ENCODE data around the gene WDR11.

Gene WDR11

GRCh38 chr10:120850911-120851865 is at the start of gene WDR11:
TSS of gene WDR11 (plus strand) at chr10:120851362. CDS start at chr10:120851421, 59 bp downstream.
- no peak for DNase-seq

DNA sequence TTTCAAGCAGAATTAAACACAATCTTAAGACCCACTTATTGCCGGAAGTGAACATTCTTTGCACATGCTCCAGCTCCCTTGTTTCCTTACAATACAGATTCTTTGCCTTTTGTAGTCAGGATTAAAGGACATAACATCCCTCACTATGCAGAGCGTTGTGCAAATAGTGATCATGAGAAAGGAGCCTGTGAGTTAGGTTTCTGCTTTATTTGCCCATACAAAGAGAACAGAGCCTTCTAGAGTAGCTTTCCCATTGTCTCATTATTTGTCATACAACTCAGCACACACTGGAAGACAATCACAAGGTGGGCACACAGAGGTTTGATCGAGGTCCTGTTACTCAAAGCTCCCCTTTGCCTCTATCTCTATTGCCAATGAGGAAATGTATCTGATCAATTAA is 48.2 kb upstream of the WDR11 start:
- no peak for DNase-seq

GRCh38 chr10:120803972-120804371 is 47.2 kb upstream of the WDR11 start:
- DNase-seq = no peak

- DNase-seq = no peak
Observed at GRCh38 chr10:120805014-120805812, 45.9 kb upstream of the WDR11 start.

DNA sequence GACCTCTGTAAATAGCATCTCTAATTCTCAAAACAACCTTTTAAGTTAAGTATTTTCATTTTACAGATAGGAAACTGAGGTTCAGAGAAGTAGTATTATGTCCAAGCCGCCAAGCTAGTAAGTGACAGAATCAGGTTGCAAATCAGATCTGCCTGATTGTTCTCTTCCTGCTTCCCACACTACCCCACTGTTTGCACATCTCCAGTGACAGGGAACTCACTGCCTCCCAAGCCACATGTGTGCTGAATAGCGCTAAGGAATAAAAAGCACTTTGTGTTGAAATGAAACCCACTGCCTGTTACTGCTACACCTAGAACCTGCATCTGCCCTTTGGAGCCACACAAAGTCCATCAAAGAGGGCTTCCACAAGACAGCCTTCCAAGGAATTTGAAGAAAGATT is 45.1 kb upstream of the WDR11 start:
- DNase-seq = no peak

DNA sequence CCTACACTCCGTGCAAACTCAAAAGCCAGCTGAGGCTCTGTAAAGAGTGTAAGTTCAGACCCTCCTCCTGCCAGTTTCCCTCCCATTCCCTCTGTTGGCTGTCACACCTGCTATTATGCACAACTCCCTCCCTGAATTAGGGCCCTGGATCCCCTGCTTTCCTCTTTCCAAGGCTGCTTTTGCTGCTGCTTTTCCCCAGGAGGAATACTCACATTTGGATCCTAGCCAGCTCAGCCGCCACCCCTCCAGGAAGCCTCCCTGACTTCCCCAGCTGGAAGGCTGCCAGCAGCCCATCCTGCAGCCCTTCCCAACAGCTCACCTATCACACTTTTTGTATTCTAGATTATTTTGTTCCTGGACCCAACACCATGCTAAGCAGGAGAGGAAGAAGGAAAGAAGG is 40.9 kb upstream of the WDR11 start:
- DNase-seq = no peak

GRCh38 chr10:120813085-120813484 is 38.1 kb upstream of the WDR11 start:
- no peak for DNase-seq

DNA sequence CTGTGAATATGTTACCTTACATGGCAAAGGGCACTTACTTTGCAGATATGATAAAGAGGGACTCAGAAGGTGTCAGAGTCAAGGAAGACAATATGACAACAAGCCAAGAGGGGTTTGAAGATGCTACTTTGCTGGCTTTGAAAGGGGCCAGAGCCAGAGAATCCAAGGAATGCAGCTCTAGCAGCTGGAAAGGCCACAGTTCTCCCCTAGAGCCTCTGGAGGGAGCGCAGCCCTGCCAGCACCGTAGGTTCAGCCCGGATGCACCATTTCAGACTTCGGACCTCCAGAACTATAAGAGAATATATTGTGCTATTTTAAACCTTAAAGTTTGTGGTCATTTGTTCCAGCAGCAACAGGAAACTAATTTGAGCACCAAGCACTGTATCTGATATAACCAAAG is 32.9 kb upstream of the WDR11 start:
- DNase-seq = no peak

- DNase-seq = peak; percentile 67
Observed at GRCh38 chr10:120819366-120819765, 31.8 kb upstream of the WDR11 start.

GRCh38 chr10:120823266-120823665 is 27.9 kb upstream of the WDR11 start:
- no peak for DNase-seq

- DNase-seq = no peak
Observed at GRCh38 chr10:120824881-120825309, 26.3 kb upstream of the WDR11 start.

GRCh38 chr10:120825878-120826769 is 25.0 kb upstream of the WDR11 start:
- no peak for DNase-seq

DNA sequence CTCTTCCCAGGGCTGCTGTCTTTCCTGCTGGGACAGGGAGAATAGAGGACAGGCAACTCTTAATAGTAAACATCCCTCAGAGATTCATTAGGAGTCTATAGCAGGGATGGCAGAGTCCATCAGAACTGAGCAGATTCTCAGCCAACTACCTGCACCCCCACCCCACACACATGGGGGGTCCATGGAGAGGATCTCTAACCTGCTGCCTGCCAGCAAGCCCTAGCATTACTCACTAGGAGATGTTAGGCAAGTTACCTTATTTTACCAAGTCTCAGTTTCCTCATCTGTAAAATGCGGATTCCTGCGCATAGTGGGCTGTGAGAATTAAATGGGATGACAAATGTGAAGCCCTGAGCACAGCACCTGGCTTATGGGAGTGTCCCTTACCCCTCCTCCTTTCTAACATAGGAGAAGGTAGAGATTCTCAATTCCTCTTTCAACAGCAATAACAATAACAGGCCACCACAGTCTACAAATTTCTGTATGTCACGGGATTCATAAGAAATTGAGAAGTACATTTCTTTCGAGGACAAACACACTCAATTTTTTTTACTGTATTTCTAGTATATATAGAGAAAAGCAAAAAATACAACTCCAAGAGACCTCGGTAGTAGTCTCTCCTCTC is 23.8 kb upstream of the WDR11 start:
- no peak for DNase-seq

DNA sequence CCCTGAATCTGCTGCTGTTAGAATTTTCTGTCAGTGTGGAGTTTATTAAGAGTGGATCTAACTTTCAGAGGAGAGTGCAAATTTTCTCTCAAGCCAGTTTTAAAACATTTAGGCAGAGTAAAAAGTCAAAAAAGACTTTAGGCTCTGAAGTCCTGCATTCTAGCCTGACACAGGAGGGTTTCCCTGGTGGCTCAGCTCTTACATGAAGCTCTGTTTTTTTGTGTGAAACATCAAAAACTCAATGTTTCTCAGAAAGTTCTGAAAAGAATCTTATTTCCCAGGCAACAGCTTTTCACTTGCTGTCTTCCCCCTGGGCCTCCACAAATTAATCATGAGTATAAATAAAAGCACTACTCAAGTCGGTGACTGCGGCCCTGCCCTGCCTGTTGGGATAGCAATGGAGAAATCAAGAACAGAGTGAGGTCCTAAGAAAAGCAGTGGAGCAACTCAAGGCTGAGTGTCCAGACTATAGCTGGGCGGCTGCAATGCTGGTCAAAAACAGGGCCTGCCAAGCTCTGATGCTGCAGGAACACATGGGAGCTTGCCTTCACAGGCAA is 22.3 kb upstream of the WDR11 start:
- no peak for DNase-seq

- DNase-seq = no peak
Observed at GRCh38 chr10:120832106-120832505, 19.1 kb upstream of the WDR11 start.

DNA sequence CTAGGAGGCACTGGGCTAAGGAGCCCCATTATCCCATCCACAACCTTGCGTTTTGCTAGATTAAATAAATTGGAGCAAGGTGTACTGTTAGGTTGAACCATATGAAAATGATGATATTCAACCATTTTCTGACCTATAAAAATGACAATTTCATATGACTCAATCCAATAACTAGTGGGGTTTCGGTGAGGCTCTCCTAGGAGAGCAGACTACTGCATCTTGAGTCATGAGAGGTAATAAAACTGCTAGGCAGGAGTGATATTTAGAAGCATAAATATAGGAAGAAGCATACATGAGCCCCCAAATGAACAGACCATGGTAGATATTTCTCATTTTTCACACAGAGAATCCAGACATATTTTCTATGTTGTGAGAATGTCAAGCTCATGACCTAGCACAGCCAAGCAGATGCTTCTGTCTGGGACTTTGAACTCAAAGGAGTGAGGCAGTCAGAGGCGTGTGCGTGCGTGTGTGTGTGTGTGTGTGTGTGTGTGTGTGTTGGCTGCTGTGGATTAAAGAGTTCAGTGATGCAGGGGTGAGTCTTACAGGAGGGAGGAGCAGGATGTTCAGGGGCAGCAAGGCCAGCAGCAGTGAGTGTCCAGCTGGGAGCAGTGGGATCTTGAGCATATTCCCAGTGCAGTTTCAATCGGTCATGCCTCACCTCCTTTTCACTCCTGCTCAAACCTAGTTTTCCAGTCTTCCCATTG is 17.8 kb upstream of the WDR11 start:
- no peak for DNase-seq

DNA sequence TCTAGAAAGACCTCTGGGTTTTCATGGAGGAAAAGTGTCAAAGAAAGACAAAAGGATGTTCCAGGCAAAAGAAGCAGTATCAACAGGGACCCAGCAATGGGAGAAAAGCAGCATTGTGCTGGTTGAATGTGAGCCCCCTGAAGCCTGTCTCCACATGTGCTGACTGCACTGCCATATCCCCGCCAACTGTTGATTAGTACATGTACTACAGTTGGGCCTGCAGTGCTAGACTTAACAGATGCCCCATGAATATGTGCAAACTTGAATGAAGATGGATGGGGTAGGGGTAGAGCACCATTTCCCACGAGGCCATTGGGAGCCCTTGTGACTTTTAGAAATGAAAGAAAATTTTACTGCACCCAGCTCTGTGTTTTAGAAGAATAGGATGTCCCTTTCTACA is 15.6 kb upstream of the WDR11 start:
- no peak for DNase-seq

DNA sequence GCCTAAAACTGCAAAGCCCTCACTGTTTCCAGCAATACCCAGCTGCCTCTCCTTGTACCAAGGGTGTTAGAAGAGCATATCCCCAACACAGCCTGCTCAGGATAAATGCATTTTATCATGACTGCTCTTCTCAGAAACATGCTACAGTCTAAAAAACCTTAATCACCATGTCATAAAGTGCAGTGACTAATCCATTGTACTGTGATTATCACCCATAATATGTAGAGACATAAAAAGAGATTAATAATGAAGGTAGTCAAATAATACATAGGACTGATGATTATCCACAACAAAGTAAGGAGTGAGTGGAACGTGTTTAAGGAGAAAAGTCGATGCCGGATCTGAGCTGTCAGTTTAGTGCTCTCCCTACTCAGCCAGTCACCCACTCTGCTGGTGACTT is 12.2 kb upstream of the WDR11 start:
- DNase-seq = no peak

GRCh38 chr10:120841522-120842189 is 9.5 kb upstream of the WDR11 start:
- no peak for DNase-seq

GRCh38 chr10:120854388-120854787 is 3.2 kb downstream of the WDR11 start:
- no peak for DNase-seq

Measured in NCI-H187 treated with DMSO at 0.1 percent for 48 hours (cell line).